H9 (cell line): ENCODE measurements around the gene CD58. TPM values are rescaled to one million over a fixed set of nuclear protein-coding genes. Genes with fewer than 3 reads are reported as not detected.

Experiments used
- DNase-seq: peaks from one replicate; pipeline ENCODE4 v3.0.0-alpha.2; 2017
- H2AFZ ChIP-seq: one replicate; pipeline ENCODE4 v1.6.1; 2013; ENCODE audit warnings: mild to moderate bottlenecking, low read length, control low read depth, moderate library complexity
- H2AK5ac ChIP-seq: 2 replicates; pipeline ENCODE4 v1.6.1; 2013; ENCODE audit warnings: low read length, control low read depth, mixed read lengths; ENCODE audit not compliant: insufficient read length
- H2BK120ac ChIP-seq: one replicate; pipeline ENCODE4 v1.6.1; 2013; ENCODE audit warnings: low read depth, mild to moderate bottlenecking, low read length, control low read depth, inconsistent platforms; ENCODE audit not compliant: poor library complexity, severe bottlenecking
- H2BK12ac ChIP-seq: 2 replicates; pipeline ENCODE4 v1.6.1; 2013; ENCODE audit warnings: low read length, control low read depth, mixed read lengths, low read depth; ENCODE audit not compliant: insufficient read length
- H2BK15ac ChIP-seq: 2 replicates; pipeline ENCODE4 v1.6.1; 2013; ENCODE audit warnings: low read depth, low read length, control low read depth
- H2BK20ac ChIP-seq: one replicate; pipeline ENCODE4 v1.6.1; 2013; ENCODE audit warnings: low read depth, mild to moderate bottlenecking, low read length, control low read depth, inconsistent platforms; ENCODE audit not compliant: poor library complexity, severe bottlenecking
- H2BK5ac ChIP-seq: 2 replicates; pipeline ENCODE4 v1.6.1; 2013; ENCODE audit warnings: low read length, control low read depth, mixed read lengths; ENCODE audit not compliant: insufficient read length
- H3K14ac ChIP-seq: 2 replicates; pipeline ENCODE4 v1.6.1; 2013; ENCODE audit warnings: low read length, control low read depth; ENCODE audit not compliant: insufficient read depth
- H3K18ac ChIP-seq: 2 replicates; pipeline ENCODE4 v1.6.1; 2013; ENCODE audit warnings: low read depth, mild to moderate bottlenecking, mixed read lengths, low read length, control low read depth; ENCODE audit not compliant: insufficient read length
- H3K23ac ChIP-seq: 2 replicates; pipeline ENCODE4 v1.6.1; 2013; ENCODE audit warnings: low read length, control low read depth, mixed read lengths, low read depth; ENCODE audit not compliant: insufficient read length
- H3K23me2 ChIP-seq: 2 replicates; pipeline ENCODE4 v1.6.1; 2013; ENCODE audit warnings: low read depth, mild to moderate bottlenecking, mixed read lengths, low read length, control low read depth; ENCODE audit not compliant: insufficient read length, poor library complexity, severe bottlenecking
- H3K27ac ChIP-seq: 2 replicates; pipeline ENCODE4 v1.5.1; 2013; ENCODE audit warnings: low read length, control low read depth, mixed read lengths, low read depth; ENCODE audit not compliant: insufficient read length
- H3K27me3 ChIP-seq: 2 replicates; pipeline ENCODE4 v1.6.1; 2013; ENCODE audit warnings: low read length, control low read depth, inconsistent platforms; ENCODE audit not compliant: insufficient read depth
- H3K4ac ChIP-seq: 2 replicates; pipeline ENCODE4 v1.6.1; 2013; ENCODE audit warnings: low read depth, mild to moderate bottlenecking, control low read depth, inconsistent platforms, low read length, moderate library complexity
- H3K4me1 ChIP-seq: 2 replicates; pipeline ENCODE4 v1.6.1; 2013; ENCODE audit warnings: low read length, control low read depth, inconsistent platforms; ENCODE audit not compliant: insufficient read depth
- H3K4me2 ChIP-seq: 2 replicates; pipeline ENCODE4 v1.6.1; 2013; ENCODE audit warnings: low read length, control low read depth, mixed read lengths; ENCODE audit not compliant: insufficient read length, insufficient read depth
- H3K56ac ChIP-seq: 2 replicates; pipeline ENCODE4 v1.6.1; 2013; ENCODE audit warnings: low read depth, mild to moderate bottlenecking, mixed read lengths, low read length, control low read depth; ENCODE audit not compliant: insufficient read length
- H3K79me1 ChIP-seq: 2 replicates; pipeline ENCODE4 v1.6.1; 2013; ENCODE audit warnings: low read depth, mild to moderate bottlenecking, moderate library complexity, low read length, control low read depth, inconsistent platforms; ENCODE audit not compliant: insufficient read depth, poor library complexity, severe bottlenecking
- H3K79me2 ChIP-seq: 2 replicates; pipeline ENCODE4 v1.6.1; 2013; ENCODE audit warnings: low read length, control low read depth, inconsistent platforms; ENCODE audit not compliant: insufficient read depth
- H3K9ac ChIP-seq: 2 replicates; pipeline ENCODE4 v1.6.1; 2013; ENCODE audit warnings: low read length, control low read depth, mixed read lengths; ENCODE audit not compliant: insufficient read length; ENCODE audit errors: extremely low read depth
- H3K9me3 ChIP-seq: one replicate; pipeline ENCODE4 v1.6.1; 2013; ENCODE audit warnings: low read depth, low read length, inconsistent platforms; ENCODE audit not compliant: control insufficient read depth
- H3T11ph ChIP-seq: one replicate; pipeline ENCODE4 v1.6.1; 2013; ENCODE audit warnings: mild to moderate bottlenecking, low read length, control low read depth, inconsistent platforms
- H4K20me1 ChIP-seq: one replicate; pipeline ENCODE4 v1.6.1; 2013; ENCODE audit not compliant: control insufficient read depth, insufficient read length, insufficient read depth
- H4K5ac ChIP-seq: 2 replicates; pipeline ENCODE4 v1.6.1; 2013; ENCODE audit warnings: low read depth, mild to moderate bottlenecking, mixed read lengths, low read length, control low read depth; ENCODE audit not compliant: insufficient read length
- H4K8ac ChIP-seq: replicated peaks from 2 replicates; pipeline ENCODE4 v1.6.1; 2013; ENCODE audit warnings: low read length, control low read depth, mixed read lengths, low read depth; ENCODE audit not compliant: insufficient read length
- H4K91ac ChIP-seq: 2 replicates; pipeline ENCODE4 v1.6.1; 2013; ENCODE audit warnings: low read depth, mild to moderate bottlenecking, moderate library complexity, mixed read lengths, low read length, control low read depth; ENCODE audit not compliant: insufficient read length
- H3K27ac Mint-ChIP-seq, 3 experiments: 2 replicates in 2 of 3; 3 replicates in 1 of 3; pipeline ENCODE4 v1.8.0; 2020 to 2021; ENCODE audit warnings: mixed read lengths in 3 of 3, mild to moderate bottlenecking in 1 of 3, moderate library complexity in 1 of 3
- H3K27me3 Mint-ChIP-seq: 2 replicates; pipeline ENCODE4 v1.8.0; 2021; ENCODE audit warnings: low read depth, mild to moderate bottlenecking, moderate library complexity, mixed read lengths
- H3K36me3 Mint-ChIP-seq, 3 experiments: 2 replicates in 2 of 3; 3 replicates in 1 of 3; pipeline ENCODE4 v1.8.0; 2020 to 2021; ENCODE audit warnings: low read depth in 3 of 3, mixed read lengths in 3 of 3; ENCODE audit not compliant: insufficient read depth in 1 of 3
- H3K4me1 Mint-ChIP-seq, 2 experiments: 2 replicates each; pipeline ENCODE4 v1.8.0; 2020; ENCODE audit warnings: mixed read lengths in 2 of 2
- H3K4me3 Mint-ChIP-seq, 2 experiments: 2 replicates in 1 of 2; 3 replicates in 1 of 2; pipeline ENCODE4 v1.8.0; 2020 to 2021; ENCODE audit warnings: mild to moderate bottlenecking in 2 of 2, mixed read lengths in 2 of 2, moderate library complexity in 1 of 2
- H3K9me3 Mint-ChIP-seq, 2 experiments: 2 replicates in 1 of 2; 3 replicates in 1 of 2; pipeline ENCODE4 v1.8.0; 2020; ENCODE audit warnings: mild to moderate bottlenecking in 2 of 2, mixed read lengths in 2 of 2, moderate library complexity in 1 of 2
- CTCF ChIP-seq: fragments of 200-600 bp; sonication (generic); conservative IDR thresholded peaks from 3 replicates; pipeline ENCODE4 v1.8.0; 2021; ENCODE audit warnings: antibody characterized with exemption, mild to moderate bottlenecking
- WGBS: extraction: QIAGEN DNeasy Blood & Tissue Kit; methylation state at CpG from one replicate; pipeline ENCODE4 v1.1.7; 2013; ENCODE audit warnings: missing lambda C conversion rate, low lambda C conversion rate, mixed read lengths; ENCODE audit not compliant: insufficient read length; ENCODE audit errors: extremely low coverage; 5-methylcytosine and 5-hydroxymethylcytosine counted together
- total RNA-seq: library from RNA; stranded (reverse); gene quantifications from 2 replicates; pipeline ENCODE4 v1.2.1, GENCODE V29; 2021

Gene CD58
- total RNA-seq, 1 experiment from 2014 or later: 4.3 TPM

GRCh38 chr1:116476321-116476720 is 94.5 kb downstream of the CD58 start:
- H4K91ac ChIP-seq: no peak overlapping the region
- no peaks in the 10 kb centered on the region for H3K79me1 ChIP-seq
- H4K8ac ChIP-seq: no peak overlapping the region
- no peaks in the 10 kb centered on the region for H3K36me3 Mint-ChIP-seq
- no peaks in the 10 kb centered on the region for H3K27me3 Mint-ChIP-seq
- no peaks in the 10 kb centered on the region for H4K20me1 ChIP-seq
- no peak overlapping the region for H3T11ph ChIP-seq
- no peak for TF ChIP-seq CTCF
- H4K5ac ChIP-seq: no peak overlapping the region
- no peak overlapping the region for H2AFZ ChIP-seq
- no peak overlapping the region for H2BK5ac ChIP-seq
- no peaks in the 10 kb centered on the region for H3K9me3 Mint-ChIP-seq
- H3K27ac Mint-ChIP-seq: no peak overlapping the region
- H2BK12ac ChIP-seq: no peak overlapping the region
- H3K23ac ChIP-seq: no peak overlapping the region
- no peaks in the 10 kb centered on the region for H3K23me2 ChIP-seq
- H3K4me2 ChIP-seq: no peak overlapping the region
- H3K79me2 ChIP-seq: no peaks in the 10 kb centered on the region
- no peak overlapping the region for H3K4me3 Mint-ChIP-seq
- H3K27ac ChIP-seq: no peak overlapping the region
- no peak overlapping the region for H2BK120ac ChIP-seq
- H3K9ac ChIP-seq: no peak overlapping the region
- H2BK20ac ChIP-seq: no peak overlapping the region
- no peak for DNase-seq
- H2AK5ac ChIP-seq: no peak overlapping the region
- H2BK15ac ChIP-seq: no peak overlapping the region
- WGBS: no CpG with 5 or more reads among the region's 3 CpGs
- no peak overlapping the region for H3K18ac ChIP-seq
- H3K4me1 ChIP-seq: no peaks in the 10 kb centered on the region; the same call in 1 of the 2 replicates
- H3K4me1 Mint-ChIP-seq: peaks cover 25 to 27% of the 10 kb centered on the region in 2 experiments
- no peaks in the 10 kb centered on the region for H3K27me3 ChIP-seq
- no peaks in the 10 kb centered on the region for H3K9me3 ChIP-seq
- no peak overlapping the region for H3K4ac ChIP-seq
- no peak overlapping the region for H3K14ac ChIP-seq
- no peak overlapping the region for H3K56ac ChIP-seq
